Hematopoietic multipotent progenitor cell treated with erythropoietin and hydrocortisone succinate and interleukin-3 and kit ligand, for 15 days (in vitro differentiated cells): ENCODE data around the gene DERA.
"Not testable (repeated sequence)": the region's sequence is repeated elsewhere in the genome, so short reads cannot be mapped to it uniquely, and the experiment has no call there.

ENCODE experiments used
- DNase-seq: peaks from one replicate; pipeline ENCODE4 v3.0.0-alpha.2; 2015; ENCODE audit warnings: low spot score

Gene DERA

DNA sequence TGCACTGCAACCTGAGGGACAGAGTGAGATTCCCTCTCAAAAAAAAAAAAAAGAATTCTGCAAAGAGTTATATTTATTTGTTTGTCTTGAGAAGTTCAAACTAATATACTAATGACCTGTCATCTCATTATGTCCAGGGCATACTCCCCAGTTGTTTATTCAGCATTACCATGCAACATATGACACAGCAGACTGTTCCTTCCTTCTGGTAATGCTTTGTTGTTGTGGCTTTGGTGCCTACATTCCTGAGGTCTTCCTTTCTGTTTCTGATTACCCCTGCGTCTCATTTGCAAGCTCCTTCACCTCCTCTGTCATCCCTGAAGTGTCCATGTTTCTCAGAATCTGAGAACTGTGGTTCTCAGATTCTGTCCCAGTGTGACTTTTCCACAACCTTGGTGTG, 55.3 kb downstream of the DERA start:
- DNase-seq = no peak

- not testable (repeated sequence) for DNase-seq
Observed at GRCh38 chr12:15967053-15967452, 55.9 kb downstream of the DERA start.

DNA sequence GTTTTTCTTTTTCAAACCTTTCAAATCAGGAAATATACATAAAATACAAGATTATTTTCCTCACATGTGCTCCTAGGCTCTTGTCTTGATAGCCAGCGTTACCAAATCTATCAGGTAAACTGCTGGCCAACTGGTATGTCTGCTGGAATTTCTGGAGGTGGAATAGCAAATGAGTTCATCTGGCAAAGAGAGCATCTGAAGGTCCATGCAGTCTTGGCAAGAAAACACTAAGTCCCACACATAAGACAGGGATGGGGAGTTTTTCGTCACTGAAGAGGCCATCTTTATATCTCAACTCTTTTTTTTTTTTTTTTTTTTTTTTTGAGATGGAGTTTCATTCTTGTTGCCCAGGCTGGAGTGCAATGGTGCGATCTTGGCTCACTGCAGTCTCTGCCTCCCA, 60.1 kb downstream of the DERA start:
- DNase-seq = no peak

GRCh38 chr12:15972894-15973293, 61.8 kb downstream of the DERA start:
- no peak for DNase-seq

DNA sequence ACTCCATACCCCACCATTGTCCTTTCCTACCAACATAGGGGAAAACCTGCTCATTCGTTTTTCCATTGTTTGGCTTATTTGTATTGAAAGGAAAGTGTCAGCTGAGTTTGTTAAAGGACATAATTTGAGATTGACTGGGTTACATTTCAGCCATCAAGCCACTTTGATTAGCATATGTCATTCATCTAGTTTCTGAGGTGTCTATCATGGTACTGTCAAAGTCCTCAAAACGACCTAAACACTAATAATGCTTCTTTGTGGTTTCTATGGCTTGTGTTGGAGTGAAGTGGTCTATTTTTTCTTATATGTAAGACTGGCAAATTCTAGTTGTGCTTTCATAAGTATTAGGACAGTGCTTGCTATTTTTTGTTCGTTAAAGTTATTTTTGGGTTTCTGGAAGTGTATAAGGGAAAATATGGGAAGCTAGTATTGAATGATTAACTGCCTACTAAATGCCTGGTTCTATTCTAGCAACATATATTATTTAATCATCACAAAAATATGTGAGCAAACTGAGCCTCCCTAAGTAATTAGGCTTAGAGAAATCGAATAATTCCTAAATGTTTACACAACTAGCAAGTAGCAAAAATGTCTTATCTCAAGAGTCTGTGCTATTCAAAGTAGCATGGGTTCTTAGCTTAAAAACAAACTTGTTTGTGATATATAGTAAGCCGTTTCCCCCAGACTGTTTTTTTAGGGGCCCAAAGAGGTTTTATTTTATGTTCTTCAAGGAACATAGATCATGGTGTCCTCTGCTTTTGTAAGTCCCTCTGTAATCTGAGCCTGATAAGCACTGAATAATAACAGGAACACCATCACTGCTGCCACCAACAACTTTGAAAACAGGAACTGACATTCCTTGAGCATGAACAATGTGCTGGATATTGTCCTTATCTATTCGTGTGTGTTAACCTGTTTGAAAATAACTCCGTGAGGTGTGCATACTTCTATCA, 67.1 kb downstream of the DERA start:
- no peak for DNase-seq

DNA sequence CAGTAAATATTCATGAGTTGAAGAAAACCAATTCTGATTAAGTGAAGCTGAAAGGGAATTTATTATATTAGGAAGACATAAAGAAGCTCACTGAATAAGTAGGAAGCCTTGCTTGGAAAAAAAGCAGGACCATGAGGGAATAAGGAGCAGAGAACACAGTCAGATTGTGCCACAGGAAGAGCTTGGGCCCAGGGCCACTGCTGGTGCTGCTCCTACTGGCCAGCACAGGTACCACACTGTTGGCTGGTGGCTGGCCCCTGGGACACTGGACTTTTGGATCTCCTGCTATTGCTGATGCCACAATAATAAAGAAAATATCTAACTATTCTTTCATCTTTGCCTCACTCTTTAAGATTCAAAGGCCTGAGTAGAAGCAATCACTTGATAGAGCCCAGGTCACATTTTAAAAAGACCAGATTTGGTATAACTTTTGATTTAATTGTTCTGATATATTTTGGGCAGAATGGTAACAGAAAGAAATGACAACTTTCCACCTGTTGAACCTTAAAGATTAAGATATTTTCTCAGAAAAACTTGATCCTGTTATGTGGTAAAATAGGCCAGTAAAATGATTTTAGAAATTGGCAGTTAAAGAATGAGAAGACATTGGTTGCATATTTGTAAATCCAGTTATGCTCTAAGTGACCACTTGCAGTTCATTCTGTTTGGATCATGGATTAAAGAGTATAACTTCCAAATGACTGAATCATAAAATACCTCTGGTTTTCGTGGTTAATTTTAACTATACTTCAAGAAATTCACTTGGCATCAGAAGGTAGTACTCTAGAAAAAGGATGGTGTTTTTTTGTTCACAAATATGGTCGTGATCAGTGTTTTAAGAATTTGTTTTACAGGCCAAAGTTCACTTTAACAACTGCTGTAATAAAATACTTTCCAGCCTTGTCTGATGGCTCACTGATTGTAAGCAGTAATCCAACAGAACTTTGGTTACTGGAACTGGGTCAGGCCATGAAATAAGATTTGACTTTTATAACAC, 68.3 kb downstream of the DERA start:
- DNase-seq = no peak

- no peak for DNase-seq
Observed at GRCh38 chr12:15982071-15982470, 70.9 kb downstream of the DERA start.

DNA sequence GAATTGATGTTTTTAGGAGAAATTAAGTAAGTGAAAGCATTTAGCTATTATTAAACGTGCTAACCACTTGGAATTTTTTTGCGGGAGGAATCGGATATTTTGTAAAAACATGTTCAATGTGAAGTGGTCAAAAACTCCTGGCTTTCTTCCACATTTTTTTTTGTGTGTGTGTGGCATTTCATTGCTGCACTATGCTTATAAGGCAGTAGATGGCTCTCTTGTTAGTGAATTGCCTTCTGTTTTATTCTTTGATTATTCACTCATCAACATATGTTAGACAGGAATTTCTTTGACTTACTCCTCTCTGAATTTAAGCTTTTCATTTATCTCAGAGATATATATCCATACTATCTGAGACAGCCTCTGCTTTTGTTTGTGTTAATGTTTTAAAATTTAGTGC, 71.3 kb downstream of the DERA start:
- DNase-seq = no peak

- no peak for DNase-seq
Observed at GRCh38 chr12:15982921-15983320, 71.8 kb downstream of the DERA start.

- no peak for DNase-seq
Observed at GRCh38 chr12:15984097-15984800, 73.1 kb downstream of the DERA start.

DNA sequence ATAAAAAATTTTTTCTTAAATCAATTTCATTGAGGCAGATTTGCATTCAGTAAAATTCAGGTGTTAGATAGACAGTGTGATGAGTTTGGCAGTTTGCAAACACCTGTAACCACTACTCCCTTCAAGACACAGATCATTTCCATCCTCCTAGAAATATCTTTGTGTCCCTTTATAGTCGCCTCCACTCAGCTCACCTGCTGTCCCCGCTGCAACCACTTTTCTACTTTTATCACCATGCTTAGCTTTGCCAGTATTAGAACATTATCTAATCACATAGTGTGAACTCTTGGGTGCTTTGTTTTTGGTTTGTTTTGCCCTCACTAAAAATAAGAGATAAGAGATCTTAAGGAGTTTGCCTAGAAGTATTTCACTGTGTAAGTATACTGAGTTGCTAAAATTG, 73.8 kb downstream of the DERA start:
- no peak for DNase-seq

DNA sequence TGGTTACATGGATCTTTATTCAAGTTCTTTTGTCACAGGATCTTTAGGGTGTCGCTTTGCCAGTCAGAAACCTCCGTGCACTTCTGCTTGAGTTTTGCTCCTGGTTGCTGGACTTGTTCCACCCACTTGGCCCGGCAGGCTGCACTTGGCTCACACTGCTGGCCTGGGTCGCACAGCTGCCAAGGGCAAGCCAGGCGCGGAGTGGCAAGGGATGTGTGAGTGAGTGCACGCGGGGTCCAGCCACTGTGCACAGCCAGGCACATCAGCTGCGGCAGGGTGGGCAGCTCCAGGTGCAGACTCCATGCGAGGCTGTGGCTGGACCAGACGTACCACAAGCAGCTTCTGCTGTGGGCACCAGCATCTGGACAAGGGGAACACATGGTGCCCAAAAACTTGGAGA, 76.6 kb downstream of the DERA start:
- no peak for DNase-seq

DNA sequence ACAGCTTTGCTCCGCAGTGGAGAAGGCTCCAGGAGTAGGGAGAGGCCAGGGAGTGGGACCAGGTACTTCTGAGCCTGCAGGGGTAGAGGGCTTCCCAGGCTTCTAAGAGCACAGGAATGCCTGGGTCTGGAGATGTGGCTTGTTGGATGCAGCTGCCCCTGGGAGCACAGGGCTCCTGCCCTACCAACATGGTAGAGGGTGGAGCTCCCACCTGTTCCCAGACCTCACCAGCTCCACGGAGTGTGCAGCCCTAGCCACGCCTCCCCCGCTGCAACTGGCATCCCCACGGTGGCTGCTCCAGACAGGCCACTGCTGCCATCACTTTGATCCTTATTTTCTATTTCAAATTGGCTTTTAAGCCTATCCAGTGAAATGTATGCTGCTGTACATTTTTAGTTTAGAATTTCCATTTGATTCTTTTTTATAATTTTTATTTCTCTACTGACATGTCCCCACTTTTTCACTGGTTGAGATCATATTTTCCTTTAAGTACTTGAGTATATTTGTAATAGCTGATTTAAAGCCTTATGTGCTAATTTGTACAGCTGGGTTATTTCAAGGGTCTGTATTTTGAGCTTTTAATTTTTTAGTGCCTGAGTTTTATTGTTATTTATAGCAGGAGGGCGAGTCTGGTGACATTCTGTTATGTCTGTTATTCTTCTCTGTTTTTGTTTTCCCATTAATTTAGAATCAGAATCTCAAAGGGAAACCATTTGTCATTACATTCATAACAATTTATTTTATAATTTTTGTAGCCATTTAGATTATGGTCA, 78.0 kb downstream of the DERA start:
- no peak for DNase-seq

- no peak for DNase-seq
Observed at GRCh38 chr12:15995801-15996200, 84.7 kb downstream of the DERA start.

GRCh38 chr12:15996254-15996653, 85.1 kb downstream of the DERA start:
- DNase-seq = no peak

DNA sequence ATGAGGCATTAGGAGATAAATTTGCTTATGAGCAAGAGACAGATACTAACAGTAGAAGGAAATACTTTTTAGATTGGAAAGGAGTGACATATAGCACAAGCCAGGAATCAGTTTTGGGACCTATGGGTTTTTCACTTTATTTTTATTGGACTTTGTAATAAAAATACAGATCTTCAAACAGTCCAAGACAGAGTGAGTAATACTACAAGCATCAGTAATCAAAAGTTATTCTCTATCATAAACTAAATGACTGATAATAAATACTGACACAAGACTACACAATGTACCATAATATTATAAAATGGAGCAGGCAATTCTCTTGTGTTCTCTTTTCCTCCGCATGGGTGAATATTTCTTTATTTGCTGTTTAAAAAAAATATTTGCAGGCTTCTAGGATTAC, 85.8 kb downstream of the DERA start:
- DNase-seq = no peak

GRCh38 chr12:15997910-15998309, 86.8 kb downstream of the DERA start:
- DNase-seq = no peak

- DNase-seq = peak; percentile 8
Observed at GRCh38 chr12:16002880-16003279, 91.7 kb downstream of the DERA start.

- DNase-seq = no peak
Observed at GRCh38 chr12:16003460-16003859, 92.3 kb downstream of the DERA start.

GRCh38 chr12:16006752-16007151, 95.6 kb downstream of the DERA start:
- no peak for DNase-seq

- no peak for DNase-seq
Observed at GRCh38 chr12:16008421-16008824, 97.3 kb downstream of the DERA start.
